GM18520 (cell line): ENCODE measurements around the gene MORN5.

Experiments used
- ATAC-seq: cut with Tn5 transposase; IDR thresholded peaks from one replicate; pipeline ENCODE4 v1.9.1; 2021; ENCODE audit not compliant: unreplicated experiment

MORN5 gene

DNA sequence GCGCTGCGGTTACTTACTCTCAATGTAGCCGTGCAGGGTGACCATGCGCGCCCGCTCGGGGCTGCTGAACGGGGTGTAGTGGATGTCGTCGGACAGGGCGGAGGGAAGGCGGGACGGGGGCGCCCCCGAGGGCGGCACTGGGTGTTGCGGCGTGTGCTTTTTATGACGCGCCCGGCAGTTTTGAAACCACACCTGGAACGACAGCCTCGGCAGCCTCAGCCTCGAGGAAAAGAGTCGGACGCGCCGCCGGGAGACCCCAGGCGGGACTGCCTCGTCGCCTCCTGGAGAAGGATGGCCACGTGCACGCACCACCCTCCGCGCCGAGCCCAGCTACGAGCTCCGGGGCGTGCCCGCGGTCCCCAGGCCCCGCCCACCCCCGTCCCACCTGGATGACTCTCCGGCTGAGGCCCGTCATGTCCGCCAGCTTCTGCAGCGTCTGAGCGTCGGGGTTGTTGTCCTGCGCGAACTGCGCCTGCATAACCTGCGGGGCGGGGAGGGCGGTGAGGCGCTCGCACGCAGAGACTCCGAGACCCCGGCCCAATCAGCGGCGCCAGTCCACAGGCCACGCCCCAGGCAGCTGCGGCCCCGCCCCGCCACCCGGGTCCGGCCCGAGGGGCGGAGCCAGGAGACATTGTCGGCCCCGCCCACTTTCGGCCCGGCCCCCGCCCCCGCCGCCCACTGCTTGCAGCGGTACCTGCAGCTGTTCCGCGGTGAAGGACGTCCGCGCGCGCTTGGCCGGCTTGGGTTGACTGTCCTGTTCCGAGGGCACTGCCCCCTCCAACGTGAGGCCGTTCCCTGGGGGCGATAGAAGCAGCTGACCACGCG is 54.1 kb downstream of the MORN5 start:
- no peak for ATAC-seq

GRCh38 chr9:122214507-122214906 is 54.8 kb downstream of the MORN5 start:
- no peak for ATAC-seq

- ATAC-seq: no peak
Observed at GRCh38 chr9:122215663-122216062, 56.0 kb downstream of the MORN5 start.

GRCh38 chr9:122216138-122216797 is 56.6 kb downstream of the MORN5 start:
- ATAC-seq: no peak

DNA sequence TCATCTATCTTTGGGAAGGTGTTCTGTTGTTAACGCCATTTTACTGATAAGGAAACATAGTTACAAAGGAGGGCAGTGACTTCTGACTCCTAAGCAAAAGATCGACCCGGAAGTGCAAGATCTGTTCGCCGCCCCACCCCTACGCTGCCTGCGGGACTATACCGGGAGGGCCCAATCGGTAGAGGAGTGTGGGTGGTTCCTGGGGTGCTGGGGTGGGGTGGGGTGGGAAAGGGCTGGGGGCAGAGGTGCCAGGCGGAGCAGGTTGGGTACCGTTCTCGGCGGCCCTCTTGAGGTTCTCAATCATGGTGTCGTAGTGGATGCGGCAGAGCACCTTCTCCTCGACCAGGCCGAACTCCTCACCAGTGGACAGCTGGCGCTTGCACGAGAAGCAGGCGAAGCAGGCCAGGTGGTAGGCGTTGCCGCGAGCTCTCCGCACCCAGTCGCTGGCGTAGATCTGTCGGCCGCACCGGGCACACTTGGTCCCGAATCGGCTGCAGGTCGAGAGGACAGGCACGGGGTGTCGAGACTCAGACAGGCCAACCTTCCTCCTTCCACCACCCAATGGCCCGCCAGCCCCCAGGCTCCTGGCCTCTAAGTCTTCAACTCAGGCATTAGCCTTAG is 57.2 kb downstream of the MORN5 start:
- ATAC-seq: no peak

DNA sequence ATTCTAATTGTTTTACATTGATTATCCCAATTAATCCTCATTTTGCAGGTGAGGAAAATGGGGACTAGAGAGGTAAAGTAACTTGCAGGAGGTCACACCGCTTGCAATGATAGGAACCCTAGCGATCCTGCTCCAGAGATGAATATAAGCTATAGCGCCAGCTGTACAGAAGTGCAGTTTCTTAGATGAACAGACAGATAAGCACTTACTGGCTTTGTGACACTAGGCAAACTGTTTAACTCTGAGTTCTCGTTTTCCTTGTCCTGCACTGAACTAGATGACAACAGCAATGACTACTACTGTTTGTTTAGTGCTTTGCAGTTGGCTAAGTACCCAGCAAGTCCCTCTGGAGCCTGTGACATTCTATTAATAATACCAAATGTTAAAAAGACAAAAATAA is 57.9 kb downstream of the MORN5 start:
- no peak for ATAC-seq

DNA sequence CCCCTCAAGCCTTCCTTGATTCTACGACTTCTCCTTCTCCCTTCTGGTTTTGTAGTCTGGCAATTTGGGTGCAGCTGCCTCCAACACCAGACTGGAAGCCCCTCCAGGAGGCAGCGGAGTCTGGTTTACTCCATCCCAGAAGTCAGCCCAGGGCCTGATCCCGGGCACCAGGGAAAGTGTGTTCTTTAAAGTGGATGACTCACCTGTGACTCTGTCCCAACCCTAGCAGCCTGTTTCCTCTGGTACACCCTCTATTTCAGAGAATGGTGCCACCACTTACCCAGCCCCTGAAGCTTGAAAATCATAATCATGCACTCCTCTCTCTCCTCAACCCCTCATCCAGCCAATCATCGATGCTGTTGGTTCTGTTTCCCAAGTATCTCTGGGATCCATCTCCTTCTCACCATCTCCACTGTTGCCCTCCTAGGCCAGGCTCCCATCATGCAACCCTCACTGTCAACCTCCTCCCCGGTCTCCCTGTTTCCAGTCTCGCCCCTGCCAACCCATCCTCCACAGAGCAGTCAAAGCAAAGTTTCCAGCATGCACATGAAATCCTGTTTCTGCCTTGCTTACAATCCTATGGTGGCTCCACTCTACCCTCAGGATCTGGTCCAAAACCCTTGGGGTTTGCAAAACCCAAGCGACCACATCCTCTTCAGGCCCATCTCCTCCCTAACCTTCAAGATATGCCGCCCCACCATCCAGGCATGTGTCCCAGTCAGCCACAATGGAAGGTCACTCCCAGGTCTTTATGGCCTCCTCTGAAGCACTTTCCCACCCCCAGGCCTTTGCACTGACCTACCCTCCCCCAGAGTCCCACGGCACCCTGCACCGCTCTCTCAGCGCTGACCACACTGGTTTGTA is 58.6 kb downstream of the MORN5 start:
- no peak for ATAC-seq

GRCh38 chr9:122218935-122219855 is 59.5 kb downstream of the MORN5 start:
- no peak for ATAC-seq

- ATAC-seq: no peak
Observed at GRCh38 chr9:122219856-122220672, 60.4 kb downstream of the MORN5 start.

DNA sequence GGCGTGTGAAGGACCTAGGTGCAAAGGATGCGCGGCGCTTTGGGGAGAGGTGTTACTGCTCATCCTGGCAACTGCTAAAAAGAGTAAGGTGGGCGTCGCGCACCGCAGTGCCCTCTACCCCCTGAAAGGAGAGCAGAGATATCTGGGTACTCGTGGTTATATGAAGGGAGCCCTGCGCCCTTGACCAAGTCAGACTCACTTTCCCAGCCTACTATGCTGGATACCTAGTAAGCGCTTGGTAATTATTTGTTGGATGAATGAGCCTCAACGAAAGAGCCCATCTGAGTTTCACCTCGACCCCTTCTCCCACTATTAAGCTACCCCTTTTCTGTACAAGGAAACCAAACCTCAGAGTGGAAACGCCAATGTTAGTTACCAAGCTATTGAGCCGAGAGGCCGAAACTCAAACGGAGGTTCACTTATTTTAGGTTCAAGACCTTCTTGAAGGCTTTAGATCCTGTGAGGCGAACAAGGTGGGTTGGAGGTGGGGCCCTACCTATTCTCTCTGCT is 61.0 kb downstream of the MORN5 start:
- no peak for ATAC-seq

- no peak for ATAC-seq
Observed at GRCh38 chr9:122221183-122221811, 61.6 kb downstream of the MORN5 start.

DNA sequence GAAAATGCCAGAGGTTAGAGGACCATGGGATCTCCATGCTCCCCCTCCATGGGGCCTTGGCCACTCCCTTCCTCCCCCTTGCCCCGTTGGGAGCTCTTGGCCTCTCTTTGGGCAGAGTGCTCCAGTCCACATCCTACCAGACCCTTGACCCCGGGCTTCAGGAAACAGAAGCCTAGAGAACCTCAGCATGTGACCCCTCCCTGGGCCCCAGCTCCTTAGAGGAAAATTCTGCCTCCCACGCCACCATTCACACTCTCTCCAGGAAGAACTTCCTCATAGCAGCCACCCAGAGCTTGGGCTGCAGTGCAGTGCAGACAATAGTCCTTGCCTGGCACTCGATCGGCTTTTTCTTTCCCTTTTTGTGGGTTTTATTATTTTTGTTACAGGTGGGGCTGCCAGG is 63.1 kb downstream of the MORN5 start:
- ATAC-seq: no peak

- no peak for ATAC-seq
Observed at GRCh38 chr9:122223435-122223834, 63.7 kb downstream of the MORN5 start.

DNA sequence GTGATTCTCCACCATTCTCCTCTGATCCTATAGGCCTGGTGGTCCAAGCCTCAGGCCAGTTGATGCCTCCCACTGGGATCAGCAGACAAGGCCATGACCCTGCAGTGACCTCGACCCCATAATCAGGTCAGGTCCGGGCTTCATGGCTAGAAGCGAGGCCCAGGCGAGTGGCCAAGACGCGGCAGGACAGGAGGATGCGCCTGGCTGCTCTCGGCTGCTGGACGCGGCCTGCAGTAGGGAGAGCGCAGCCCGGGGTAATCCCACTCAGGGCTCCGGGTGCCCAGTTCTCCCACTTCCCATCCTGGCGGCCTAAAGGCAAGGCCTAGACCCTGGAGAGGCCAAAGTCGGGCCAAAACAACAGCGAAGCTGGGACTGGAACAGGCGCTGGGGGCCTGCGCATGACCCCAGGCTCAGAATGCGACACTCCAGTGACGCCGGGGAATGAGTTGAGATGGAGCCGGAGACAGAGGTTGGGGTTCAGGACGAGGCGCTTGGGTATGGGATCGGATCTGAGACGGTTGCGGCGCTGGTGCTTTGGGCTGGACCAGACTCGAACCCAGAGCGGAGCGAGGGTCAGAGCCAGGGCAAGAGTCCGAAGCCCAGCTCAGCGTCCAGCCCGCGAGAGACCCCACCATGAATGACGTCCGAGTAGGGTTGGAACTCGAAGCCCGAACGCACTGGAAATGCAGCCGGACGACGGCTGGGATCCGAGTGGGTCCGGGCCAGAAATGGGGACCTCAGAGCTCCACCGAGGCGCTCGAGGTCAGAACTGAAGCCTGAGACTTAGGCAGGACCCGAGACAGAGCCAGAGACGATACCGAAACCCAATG is 65.8 kb downstream of the MORN5 start:
- ATAC-seq: no peak

GRCh38 chr9:122226142-122226757 is 66.5 kb downstream of the MORN5 start:
- no peak for ATAC-seq

DNA sequence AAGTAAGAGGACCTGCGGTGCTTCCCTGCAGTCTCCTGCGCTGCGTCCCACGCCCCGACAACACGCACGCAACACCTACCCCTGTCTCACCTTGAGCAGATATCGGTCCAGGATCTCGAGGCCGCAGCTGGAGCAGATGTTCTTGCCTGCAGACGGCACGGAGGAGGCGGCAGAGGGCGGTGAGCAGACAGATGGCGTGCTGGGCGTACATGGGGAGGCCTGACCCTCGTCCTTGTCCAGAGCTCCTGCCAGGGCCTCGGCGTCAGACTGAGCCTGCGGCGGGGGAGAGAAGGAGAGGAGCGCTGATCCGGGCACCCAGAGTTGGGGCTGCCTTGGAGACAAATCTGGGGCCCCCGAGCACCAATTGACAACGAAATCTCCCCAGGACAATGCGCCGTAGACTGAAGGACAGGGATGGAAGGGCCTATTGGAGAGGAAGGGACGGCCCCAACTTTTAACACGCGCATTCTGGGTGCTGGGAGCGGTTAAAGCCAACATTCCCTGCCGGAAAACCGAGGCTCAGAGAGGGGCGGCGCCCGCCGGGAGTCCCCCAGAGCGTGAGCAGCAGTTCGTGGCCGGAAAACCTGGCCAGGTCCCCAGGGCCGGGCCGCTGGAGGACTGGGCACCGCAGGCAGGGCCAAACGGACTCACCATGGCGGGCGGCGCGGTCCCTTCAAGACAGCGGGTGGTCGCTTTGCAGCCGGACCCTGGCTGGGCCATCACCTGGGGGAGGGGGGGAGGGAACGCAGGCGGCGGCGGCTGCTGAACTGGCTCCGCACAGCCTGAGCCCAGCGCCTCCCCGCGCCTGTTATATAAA is 67.3 kb downstream of the MORN5 start:
- ATAC-seq: no peak

DNA sequence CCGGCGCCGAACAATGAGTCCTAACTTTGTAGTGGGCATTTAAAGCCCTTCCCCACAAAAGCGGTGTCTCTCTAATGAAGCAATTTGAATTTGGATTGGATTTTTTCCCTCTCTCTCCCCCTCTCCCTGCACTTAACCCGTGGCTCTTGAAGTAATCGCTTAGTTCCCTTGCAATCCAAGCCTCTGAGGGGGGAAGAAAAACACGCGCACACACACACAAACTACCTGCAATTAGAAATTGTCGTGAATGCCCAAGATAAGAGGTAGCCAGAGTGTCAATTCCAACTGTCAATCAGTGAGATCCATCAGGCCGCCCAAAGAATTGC is 67.8 kb downstream of the MORN5 start:
- no peak for ATAC-seq
